ENCODE results near the gene METTL23.
"Not testable (repeated sequence)": the region's sequence is repeated elsewhere in the genome, so short reads cannot be mapped to it uniquely, and the experiment has no call there.

GRCh38 chr17:76712321-76712720, 14.3 kb upstream of the METTL23 start:
- TF ChIP-seq CTCF (conservative IDR thresholded peaks at IDR 0.05; ENCODE audit: low read length); EZH2phosphoT487 (IDR thresholded peaks at IDR 0.05; ENCODE audit: borderline replicate concordance): not testable (repeated sequence)
